Tibial nerve (tissue), 3 donors: Measurements from ENCODE around the gene PNKD.

Experiments
- CTCF ChIP-seq, 5 experiments: fragments of 200-600 bp in 3 of 5; fragments of 450-650 bp in 2 of 5; sonication (generic) in 3 of 5; IDR thresholded peaks; one replicate each; pipeline ENCODE4 v1.5.1; 2016 to 2019; ENCODE audit warnings: antibody characterized with exemption in 5 of 5, mild to moderate bottlenecking in 3 of 5, moderate library complexity in 2 of 5
- POLR2A ChIP-seq, 2 donors: fragments of 450-650 bp; IDR thresholded peaks; one replicate each; pipeline ENCODE4 v1.6.1; 2017; ENCODE audit warnings: antibody characterized with exemption in 2 of 2, mild to moderate bottlenecking in 2 of 2, moderate library complexity in 2 of 2

DNA sequence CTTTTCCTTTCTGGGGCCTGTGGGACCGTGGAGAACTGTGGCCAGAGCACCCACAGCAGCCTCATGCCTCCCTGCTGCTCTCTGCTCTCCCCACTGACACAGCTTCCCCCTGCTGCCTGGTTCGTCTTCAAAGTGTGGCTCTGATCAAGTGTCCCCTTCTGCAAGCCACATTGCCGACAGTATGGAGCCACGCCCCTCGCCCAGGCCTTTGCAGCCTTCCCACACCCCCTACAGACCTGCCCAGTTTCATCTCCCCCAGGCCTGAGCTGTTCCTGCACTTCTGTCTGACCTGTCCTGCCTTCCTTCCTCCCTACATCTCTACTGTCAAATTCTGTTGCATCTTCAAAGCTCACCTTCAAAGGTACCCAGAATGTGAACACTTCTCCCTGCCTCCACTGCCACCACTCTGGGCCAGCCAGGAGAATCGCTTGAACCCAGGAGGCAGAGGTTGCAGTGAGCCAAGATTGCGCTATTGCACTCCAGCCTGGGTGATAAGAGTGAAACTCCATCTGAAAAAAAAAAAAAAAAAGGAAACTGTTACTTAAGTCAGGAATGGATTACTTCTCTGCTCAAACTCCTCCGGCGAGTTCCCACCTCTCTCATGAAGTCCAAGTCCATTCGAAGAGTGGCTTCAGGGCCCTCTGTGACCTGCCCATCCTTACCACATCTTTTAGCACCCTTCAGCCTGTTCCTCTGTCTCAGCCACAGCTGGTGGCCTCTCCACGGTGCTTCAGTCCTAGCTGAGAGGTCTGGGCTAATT is 57.3 kb downstream of the PNKD start:
- no peak for TF ChIP-seq CTCF (IDR thresholded peaks at IDR 0.05)
- TF ChIP-seq POLR2A (IDR thresholded peaks at IDR 0.05), result no peak
